ENCODE data around the gene MGP. TPM values are rescaled to one million over a fixed set of nuclear protein-coding genes. Genes with fewer than 3 reads are reported as not detected.

Gene MGP
- total RNA-seq, 6 donors from 2014 or later, result 47.1 to 660 (median 286) TPM

GRCh38 chr12:14923944-14924343 is 38.3 kb upstream of the MGP start:
- Histone ChIP-seq H3K4me1 (peaks cover 0 to 5% (median 0%) of the 10 kb centered on the region in 4 donors), H3K27ac (no peak overlapping the region), H3K27me3 (no peaks in the 10 kb centered on the region), H3K4me3 (no peak overlapping the region), H3K9me3 (no peaks in the 10 kb centered on the region), H3K36me3 (no peaks in the 10 kb centered on the region)
- 88 to 95% methylated on average over 2 of the region's 2 CpGs for WGBS, 2 donors
- ATAC-seq (ENCODE audit: low FRiP score in 2 of 2) (no peak), DNase-seq (no peak)
- TF ChIP-seq EP300 (IDR thresholded peaks at IDR 0.05), result no peak
- no peak for TF ChIP-seq POLR2AphosphoS5 (IDR thresholded peaks at IDR 0.05)
- TF ChIP-seq POLR2A (IDR thresholded peaks at IDR 0.05), result no peak
- no peak for TF ChIP-seq CTCF (IDR thresholded peaks at IDR 0.05)

- H3K36me3 ChIP-seq, result peaks cover 0 to 7% (median 0%) of the 10 kb centered on the region in 4 donors
- 98 to 99% methylated on average over 2 of the region's 2 CpGs for WGBS, 2 donors
- H3K27ac ChIP-seq, result no peak overlapping the region
- no peaks in the 10 kb centered on the region for H3K9me3 ChIP-seq
- H3K4me3 ChIP-seq, result no peak overlapping the region
- DNase-seq (no peak), ATAC-seq (ENCODE audit: low FRiP score in 2 of 2) (no peak)
- H3K27me3 ChIP-seq, result no peaks in the 10 kb centered on the region
- H3K4me1 ChIP-seq, result no peaks in the 10 kb centered on the region
- TF ChIP-seq EP300 (IDR thresholded peaks at IDR 0.05), result no peak
- no peak for TF ChIP-seq POLR2A (IDR thresholded peaks at IDR 0.05)
- TF ChIP-seq POLR2AphosphoS5 (IDR thresholded peaks at IDR 0.05), result no peak
- TF ChIP-seq CTCF (IDR thresholded peaks at IDR 0.05), result no peak
Measured at GRCh38 chr12:14921218-14921617, 35.6 kb upstream of the MGP start.

DNA sequence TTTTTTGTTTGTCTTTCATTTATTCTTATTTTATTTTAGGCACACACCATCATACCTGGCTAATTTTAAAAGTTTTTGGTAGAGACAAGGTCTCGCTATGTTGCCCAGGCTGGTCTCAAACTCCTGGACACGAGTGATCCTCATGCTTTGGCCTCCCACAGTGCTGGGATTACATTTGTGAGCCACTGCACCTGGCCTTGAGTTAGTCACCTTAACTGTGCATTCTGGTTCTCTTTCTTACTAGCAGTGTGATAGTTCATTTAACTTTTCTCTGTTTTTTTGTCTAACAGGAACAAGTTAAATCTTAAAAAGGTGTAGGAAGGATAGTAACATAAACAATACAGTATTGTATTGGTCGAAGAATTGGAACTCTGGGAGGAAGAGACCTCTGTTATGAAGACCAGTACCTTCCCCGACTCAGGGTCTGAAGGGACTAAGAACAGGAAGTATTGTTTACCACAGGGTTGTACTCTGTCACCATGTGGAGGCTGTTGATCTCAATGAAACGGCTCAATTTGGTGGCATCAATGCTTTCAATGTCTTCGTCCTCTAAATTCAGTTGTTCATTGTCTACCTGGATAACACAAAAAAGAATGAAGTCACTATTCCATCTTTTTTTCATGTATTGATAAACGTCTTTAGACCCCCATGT is 34.9 kb upstream of the MGP start:
- no peak for ATAC-seq (ENCODE audit: low FRiP score in 2 of 2)
- TF ChIP-seq EP300 (IDR thresholded peaks at IDR 0.05), result no peak
- TF ChIP-seq CTCF (IDR thresholded peaks at IDR 0.05), result no peak
- no peak for TF ChIP-seq POLR2AphosphoS5 (IDR thresholded peaks at IDR 0.05)
- TF ChIP-seq POLR2A (IDR thresholded peaks at IDR 0.05), result no peak
- H3K9me3 ChIP-seq, result no peaks in the 10 kb centered on the region
- peaks cover 0 to 7% (median 0%) of the 10 kb centered on the region in 4 donors for H3K36me3 ChIP-seq
- H3K4me1 ChIP-seq, result no peaks in the 10 kb centered on the region
- WGBS, 2 donors, result 49 to 62% methylated on average over 7 of the region's 7 CpGs
- no peaks in the 10 kb centered on the region for H3K27me3 ChIP-seq
- H3K4me3 ChIP-seq, result no peak overlapping the region
- DNase-seq, result no peak
- no peak overlapping the region for H3K27ac ChIP-seq

- Histone ChIP-seq H3K36me3 (peaks cover 0 to 8% (median 0%) of the 10 kb centered on the region in 4 donors), H3K27ac (no peak overlapping the region)
Measured at GRCh38 chr12:14919455-14919854, 33.8 kb upstream of the MGP start.

More at GRCh38 chr12:14919455-14919854, 33.8 kb upstream of the MGP start:
- Histone ChIP-seq H3K4me1 (no peaks in the 10 kb centered on the region), H3K27me3 (no peaks in the 10 kb centered on the region), H3K9me3 (no peaks in the 10 kb centered on the region), H3K4me3 (no peak overlapping the region)
- no peak for ATAC-seq (ENCODE audit: low FRiP score in 2 of 2)
- DNase-seq, result no peak
- TF ChIP-seq POLR2AphosphoS5 (IDR thresholded peaks at IDR 0.05), result no peak
- no peak for TF ChIP-seq POLR2A (IDR thresholded peaks at IDR 0.05)
- TF ChIP-seq EP300 (IDR thresholded peaks at IDR 0.05), result no peak
- TF ChIP-seq CTCF (IDR thresholded peaks at IDR 0.05), result no peak
